Adrenal gland (tissue), 5 donors: ENCODE data around the gene CDYL.

Source experiments
- CTCF ChIP-seq, 6 experiments: fragments of 450-650 bp in 4 of 6; fragments of 200-600 bp in 2 of 6; sonication (generic) in 1 of 6; IDR thresholded peaks; 1 replicate in 5 of 6; 2 replicates in 1 of 6; pipeline versions ENCODE4 v1.5.1 to v1.8.0; 2016 to 2021; ENCODE audit warnings: antibody characterized with exemption in 6 of 6, mild to moderate bottlenecking in 2 of 6, moderate library complexity in 1 of 6
- POLR2A ChIP-seq, 2 donors: fragments of 450-650 bp; IDR thresholded peaks; one replicate each; pipeline ENCODE4 v1.6.1; 2017; ENCODE audit warnings: antibody characterized with exemption in 2 of 2, mild to moderate bottlenecking in 2 of 2, moderate library complexity in 1 of 2
- donor health status: DM: no; HTN: no; CAD: no.

- no peak for TF ChIP-seq POLR2A (IDR thresholded peaks at IDR 0.05)
- TF ChIP-seq CTCF (IDR thresholded peaks at IDR 0.05): no peak
These were observed 3.5 kb upstream of the CDYL start for GRCh38 chr6:4772750-4773149.
